ENCODE data around the gene CFLAR. TPM values are rescaled to one million over a fixed set of nuclear protein-coding genes. Genes with fewer than 3 reads are reported as not detected.

Gene CFLAR
- total and polyA plus RNA-seq, 8 donors: 34.6 to 101 (median 49.7) TPM

GRCh38 chr2:201172279-201172678 is 56.3 kb downstream of the CFLAR start:
- Histone ChIP-seq H3K36me3 (no peaks in the 10 kb centered on the region), H3K27me3 (no peaks in the 10 kb centered on the region), H3K4me3 (no peak overlapping the region), H3K27ac (no peak overlapping the region), H3K9me3 (no peaks in the 10 kb centered on the region), H3K4me1 (peaks cover 0 to 6% (median 6%) of the 10 kb centered on the region in 3 donors)
- ATAC-seq (no peak), DNase-seq (no peak), FAIRE-seq (no peak)
- 33 to 41% methylated on average over 2 of the region's 2 CpGs for WGBS, 2 donors
- TF ChIP-seq, protein P1, sequence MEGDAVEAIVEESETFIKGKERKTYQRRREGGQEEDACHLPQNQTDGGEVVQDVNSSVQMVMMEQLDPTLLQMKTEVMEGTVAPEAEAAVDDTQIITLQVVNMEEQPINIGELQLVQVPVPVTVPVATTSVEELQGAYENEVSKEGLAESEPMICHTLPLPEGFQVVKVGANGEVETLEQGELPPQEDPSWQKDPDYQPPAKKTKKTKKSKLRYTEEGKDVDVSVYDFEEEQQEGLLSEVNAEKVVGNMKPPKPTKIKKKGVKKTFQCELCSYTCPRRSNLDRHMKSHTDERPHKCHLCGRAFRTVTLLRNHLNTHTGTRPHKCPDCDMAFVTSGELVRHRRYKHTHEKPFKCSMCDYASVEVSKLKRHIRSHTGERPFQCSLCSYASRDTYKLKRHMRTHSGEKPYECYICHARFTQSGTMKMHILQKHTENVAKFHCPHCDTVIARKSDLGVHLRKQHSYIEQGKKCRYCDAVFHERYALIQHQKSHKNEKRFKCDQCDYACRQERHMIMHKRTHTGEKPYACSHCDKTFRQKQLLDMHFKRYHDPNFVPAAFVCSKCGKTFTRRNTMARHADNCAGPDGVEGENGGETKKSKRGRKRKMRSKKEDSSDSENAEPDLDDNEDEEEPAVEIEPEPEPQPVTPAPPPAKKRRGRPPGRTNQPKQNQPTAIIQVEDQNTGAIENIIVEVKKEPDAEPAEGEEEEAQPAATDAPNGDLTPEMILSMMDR (IDR thresholded peaks at IDR 0.05): no peak
- intact Hi-C loops (cut with DNase I): loop anchor here in 1 of 3 donors (10.0 kb wide), 1 partner anchor 267 kb away; no protein-coding TSS in a partner anchor

DNA sequence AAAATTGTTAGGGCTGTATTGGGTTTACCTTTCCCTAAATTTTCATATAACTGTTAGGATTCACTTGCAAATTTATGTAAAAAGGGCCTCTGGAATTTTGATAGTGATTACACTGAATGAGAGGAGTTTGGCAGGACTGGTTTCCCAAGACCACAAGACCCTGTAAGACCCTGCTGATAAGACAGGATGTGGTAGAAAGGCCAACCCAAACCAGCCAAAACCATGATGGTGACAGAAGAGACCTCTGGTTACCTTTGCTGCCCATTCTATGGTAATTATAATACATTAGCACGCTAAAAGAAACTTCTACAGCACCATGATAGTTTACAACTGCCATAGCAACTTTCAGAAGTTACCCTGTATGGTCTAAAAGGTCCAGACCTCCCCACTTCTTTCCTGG is 58.7 kb downstream of the CFLAR start:
- intact Hi-C loops (cut with DNase I): loop anchor here in 1 of 3 donors (10.0 kb wide), 1 partner anchor 270 kb away; no protein-coding TSS in a partner anchor
- TF ChIP-seq, protein P1 (IDR thresholded peaks at IDR 0.05): no peak
- H3K4me1 ChIP-seq: peaks cover 0 to 6% (median 6%) of the 10 kb centered on the region in 3 donors
- H3K27ac ChIP-seq: no peak overlapping the region
- H3K36me3 ChIP-seq: no peaks in the 10 kb centered on the region
- no peaks in the 10 kb centered on the region for H3K9me3 ChIP-seq
- 42 to 45% methylated on average over 1 of the region's 1 CpG for WGBS, 2 donors
- ATAC-seq (no peak), DNase-seq (no peak), FAIRE-seq (no peak)
- H3K27me3 ChIP-seq: no peaks in the 10 kb centered on the region
- H3K4me3 ChIP-seq: no peak overlapping the region

DNA sequence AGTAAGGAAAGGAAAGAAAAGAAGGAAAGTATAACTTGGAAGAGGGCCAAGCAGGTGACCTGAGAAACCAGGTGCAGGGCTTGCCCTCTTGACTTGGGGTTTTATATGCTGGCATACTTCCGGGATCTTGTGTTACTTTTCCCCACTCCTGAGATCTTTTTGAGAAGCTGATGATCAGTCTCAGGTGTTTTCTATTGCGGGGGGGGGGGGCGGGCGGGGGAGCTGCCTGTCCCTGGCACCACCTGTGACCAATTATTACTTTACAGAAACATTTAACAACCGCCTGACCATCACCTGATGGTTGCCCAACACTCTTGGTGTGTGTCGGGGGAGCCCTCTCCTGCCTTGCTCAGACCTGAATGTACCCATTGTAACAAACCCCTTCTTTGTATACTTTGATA is 60.1 kb downstream of the CFLAR start:
- Histone ChIP-seq H3K27ac (peak overlapping the region in 2 of 4 donors; percentile 41 to 53), H3K4me1 (peaks cover 0 to 6% (median 6%) of the 10 kb centered on the region in 3 donors), H3K4me3 (no peak overlapping the region), H3K36me3 (no peaks in the 10 kb centered on the region), H3K9me3 (no peaks in the 10 kb centered on the region), H3K27me3 (no peaks in the 10 kb centered on the region)
- FAIRE-seq (no peak), DNase-seq (peak in 1 of 6 donors; percentile 32), ATAC-seq (peak; percentile 19 to 49 (median 42))
- intact Hi-C loops (cut with DNase I): loop anchor here in 1 of 3 donors (10.0 kb wide), 1 partner anchor 271 kb away; no protein-coding TSS in a partner anchor
- TF ChIP-seq, protein P1 (IDR thresholded peaks at IDR 0.05): no peak
- WGBS, 2 donors: 9 to 13% methylated on average over 5 to 6 of the region's 6 CpGs

DNA sequence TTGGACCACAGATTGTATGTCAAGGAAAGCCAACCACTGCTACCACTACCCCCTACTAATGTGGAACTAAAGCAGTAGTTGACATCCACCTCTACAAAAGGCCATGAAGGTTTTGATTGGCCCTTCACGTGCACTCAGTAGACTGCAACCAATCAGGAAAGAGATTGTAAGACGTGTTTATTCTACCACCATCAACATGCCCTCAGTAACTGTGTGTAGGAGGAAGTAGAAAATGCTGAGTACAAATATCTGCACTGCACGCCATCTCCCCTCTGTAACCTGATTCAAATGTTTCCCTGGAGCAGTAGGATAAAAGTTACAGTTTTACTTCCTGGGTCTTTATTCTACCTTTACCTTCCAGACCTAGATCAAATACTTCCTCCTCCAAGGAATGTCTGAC is 64.0 kb downstream of the CFLAR start:
- Histone ChIP-seq H3K36me3 (no peaks in the 10 kb centered on the region), H3K27ac (no peak overlapping the region), H3K4me1 (peaks cover 0 to 13% (median 10%) of the 10 kb centered on the region in 3 donors), H3K4me3 (no peak overlapping the region), H3K27me3 (no peaks in the 10 kb centered on the region), H3K9me3 (no peaks in the 10 kb centered on the region)
- 40 to 47% methylated on average over 3 of the region's 3 CpGs for WGBS, 2 donors
- TF ChIP-seq, protein P1 (IDR thresholded peaks at IDR 0.05): no peak
- intact Hi-C loops (cut with DNase I): no loop called here
- FAIRE-seq: no peak
- DNase-seq: no peak
- peak in 1 of 4 donors; percentile 5 for ATAC-seq

GRCh38 chr2:201182650-201183364 is 66.8 kb downstream of the CFLAR start, which contains the start of gene CASP10:
Gene CASP10 (plus strand): TSS chr2:201183141. CDS start chr2:201185778, 2,637 bp downstream.
- no peak for FAIRE-seq
- peak within 1 kb of the TSS; percentile 25 to 79 (median 56) for H3K27ac ChIP-seq

More at GRCh38 chr2:201182650-201183364, 66.8 kb downstream of the CFLAR start, which contains the start of gene CASP10:
- Histone ChIP-seq H3K4me3 (peak within 1 kb of the TSS; percentile 7 to 56 (median 30)), H3K36me3 (peaks cover 0 to 3% (median 0%) of the 10 kb centered on the region in 3 donors), H3K27me3 (no peaks in the 10 kb centered on the region), H3K9me3 (no peaks in the 10 kb centered on the region), H3K4me1 (peaks cover 0 to 11% (median 4%) of the 10 kb centered on the region in 3 donors)
- DNase-seq: peak in 3 of 6 donors; percentile 21 to 39 (median 35)
- intact Hi-C loops (cut with DNase I): no loop called here
- 27 to 32% methylated on average over 11 of the region's 11 CpGs for WGBS, 2 donors
- peak; percentile 94 to 96 (median 95) for ATAC-seq
- TF ChIP-seq, protein P1 (IDR thresholded peaks at IDR 0.05): peak in 2 of 4 donors; percentile 17 to 23
